HG02588 (cell line): ENCODE measurements around the gene CRYBG3.

Source experiments
- ATAC-seq: cut with Tn5 transposase; IDR thresholded peaks from one replicate; pipeline ENCODE4 v1.9.1; 2021; ENCODE audit warnings: mild to moderate bottlenecking, moderate library complexity; ENCODE audit not compliant: unreplicated experiment

Gene CRYBG3

DNA sequence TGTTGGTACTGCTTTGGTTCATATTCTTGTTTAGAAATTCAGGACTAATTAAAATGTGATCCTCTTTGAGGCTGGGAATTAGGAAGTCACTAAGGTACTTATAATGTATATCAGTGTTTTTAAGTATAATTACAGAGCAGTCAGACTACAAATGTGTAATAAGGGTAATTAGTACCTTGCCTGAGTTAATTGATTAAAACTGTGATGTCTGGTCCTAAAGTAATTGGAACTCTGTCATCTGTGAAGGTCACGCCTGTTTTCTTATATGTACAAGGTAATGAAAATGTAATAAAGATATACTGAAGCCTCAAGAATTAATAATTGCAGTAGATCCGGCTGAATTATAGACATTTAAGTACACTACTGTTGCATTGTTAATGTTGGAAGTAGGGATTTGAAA lies 117.6 kb downstream of the CRYBG3 start:
- no peak for ATAC-seq

DNA sequence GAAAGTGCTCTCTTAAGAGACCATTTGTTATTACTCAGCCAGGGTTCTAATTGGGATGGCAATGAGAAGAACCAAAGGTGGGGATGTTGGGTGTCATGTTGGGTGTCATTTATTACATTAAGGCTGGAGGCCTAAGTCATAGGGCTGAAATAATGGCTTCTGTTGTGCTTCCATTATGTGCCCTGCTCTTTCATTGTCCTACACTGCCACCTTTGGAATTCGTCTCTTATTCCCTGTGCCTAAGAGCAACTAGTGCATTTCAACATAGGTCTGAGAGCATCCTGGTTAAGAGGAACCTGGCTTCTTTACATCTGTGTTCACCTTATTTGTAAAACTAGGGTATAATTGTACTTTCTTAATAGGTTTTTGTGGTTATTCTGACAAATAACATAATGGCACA lies 118.2 kb downstream of the CRYBG3 start:
- no peak for ATAC-seq

DNA sequence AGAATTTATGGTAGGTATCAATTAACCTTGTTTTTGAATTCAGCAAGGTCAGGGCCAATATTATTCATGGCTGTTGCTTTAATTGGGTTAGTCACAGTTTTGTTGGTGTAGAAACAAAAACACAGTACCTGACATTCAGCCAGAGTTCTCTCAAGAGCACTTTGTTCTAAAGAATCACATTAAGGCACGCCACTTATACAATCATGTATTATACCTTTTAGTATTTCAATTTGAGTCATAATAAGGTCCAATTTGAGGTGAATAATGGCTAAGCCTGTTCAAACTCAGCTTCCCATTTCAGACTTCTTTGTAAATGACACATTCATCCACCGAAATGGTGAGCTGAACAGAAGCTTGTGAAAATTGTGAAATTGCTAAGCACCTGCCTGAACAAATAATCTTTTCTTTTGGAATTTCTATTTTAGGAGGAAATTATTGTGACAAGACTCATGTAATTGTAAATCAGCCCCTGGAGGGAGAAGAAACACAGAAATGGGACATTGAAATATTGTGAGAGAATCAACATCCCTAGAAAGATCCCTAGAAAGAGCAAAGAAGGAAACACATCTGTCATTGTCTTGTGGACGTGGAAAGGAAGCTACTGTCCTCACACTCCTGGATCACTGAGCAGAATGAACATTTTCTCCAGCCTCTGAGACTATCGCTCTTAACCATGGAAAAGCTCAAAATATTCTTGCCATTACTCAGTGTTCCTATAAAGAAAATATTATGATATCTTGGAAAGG lies 121.2 kb downstream of the CRYBG3 start:
- no peak for ATAC-seq

- no peak for ATAC-seq
These were observed 126.7 kb downstream of the CRYBG3 start for GRCh38 chr3:97948351-97949109.

- no peak for ATAC-seq
These were observed 127.3 kb downstream of the CRYBG3 start for GRCh38 chr3:97949110-97949485.

DNA sequence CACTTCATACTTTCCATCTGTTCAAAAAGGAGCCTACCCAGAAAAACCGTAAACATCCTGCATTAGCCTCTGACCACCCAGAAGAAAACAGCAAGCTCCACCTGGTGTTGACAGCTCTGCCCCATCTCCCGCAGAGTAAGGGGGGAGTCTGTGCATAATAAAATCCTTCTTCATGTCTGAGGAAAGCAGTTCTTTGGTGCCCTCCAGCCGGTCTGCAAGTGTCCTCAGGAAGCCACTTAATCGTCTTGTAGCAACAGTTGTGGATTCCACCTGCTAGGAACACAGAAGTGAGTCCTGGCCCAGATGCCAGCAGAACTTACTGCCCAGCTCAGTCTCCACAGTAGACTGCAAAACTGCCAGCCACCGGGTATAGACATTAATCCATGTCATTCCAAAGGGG lies 127.9 kb downstream of the CRYBG3 start:
- ATAC-seq: no peak

DNA sequence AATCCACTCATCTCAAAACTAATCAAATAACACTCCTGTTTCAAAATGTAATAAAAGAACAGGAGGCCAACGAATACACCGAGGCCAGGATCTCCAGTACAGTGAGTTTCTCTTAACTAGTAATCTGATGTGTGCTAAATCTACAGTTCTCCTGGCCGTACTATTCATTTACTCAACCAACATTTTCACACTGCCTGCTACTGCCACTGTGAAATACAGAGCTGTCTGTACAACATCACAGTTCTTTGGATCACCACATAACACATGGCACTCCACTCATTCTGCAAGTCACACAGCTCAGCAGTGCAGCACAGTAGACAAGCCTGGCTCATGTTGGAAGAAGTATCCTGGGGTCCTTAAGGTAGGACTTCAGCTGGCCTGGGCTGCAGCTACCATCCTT lies 128.5 kb downstream of the CRYBG3 start:
- no peak for ATAC-seq

- ATAC-seq: no peak
These were observed 130.5 kb downstream of the CRYBG3 start for GRCh38 chr3:97952280-97952679.

GRCh38 chr3:97952872-97953271 lies 131.1 kb downstream of the CRYBG3 start:
- no peak for ATAC-seq

DNA sequence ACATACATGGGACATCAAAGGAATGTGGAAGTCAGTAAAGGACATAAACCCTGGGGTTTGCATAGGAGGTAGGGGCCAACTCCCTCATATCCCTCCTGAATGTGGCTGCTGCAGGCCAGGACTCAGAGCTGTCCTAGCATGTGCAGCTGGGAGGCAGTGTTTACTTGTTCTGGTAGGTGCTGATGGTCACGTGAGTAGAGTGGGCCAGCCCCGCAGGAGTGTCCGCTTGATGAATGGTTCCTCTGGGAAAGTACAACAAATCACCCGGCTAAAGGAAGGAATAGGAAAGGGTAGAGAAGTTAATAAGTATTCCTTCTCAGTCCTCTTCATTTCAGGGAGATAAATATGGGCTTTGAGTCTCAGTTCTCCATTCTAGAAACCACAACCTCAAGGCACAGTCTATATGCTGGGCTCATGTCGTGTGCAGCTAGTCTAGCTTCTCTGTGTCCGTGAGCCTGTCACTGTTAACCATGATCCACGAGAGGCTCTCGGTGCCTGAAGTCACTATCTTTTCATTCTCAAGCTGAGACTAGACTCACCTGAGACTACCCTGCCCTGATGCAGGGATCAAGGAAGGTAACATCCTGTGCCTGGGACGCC lies 132.5 kb downstream of the CRYBG3 start:
- ATAC-seq: no peak

- ATAC-seq: no peak
These were observed 134.2 kb downstream of the CRYBG3 start for GRCh38 chr3:97956051-97956450.

- ATAC-seq: no peak
These were observed 136.0 kb downstream of the CRYBG3 start for GRCh38 chr3:97957617-97958311.

DNA sequence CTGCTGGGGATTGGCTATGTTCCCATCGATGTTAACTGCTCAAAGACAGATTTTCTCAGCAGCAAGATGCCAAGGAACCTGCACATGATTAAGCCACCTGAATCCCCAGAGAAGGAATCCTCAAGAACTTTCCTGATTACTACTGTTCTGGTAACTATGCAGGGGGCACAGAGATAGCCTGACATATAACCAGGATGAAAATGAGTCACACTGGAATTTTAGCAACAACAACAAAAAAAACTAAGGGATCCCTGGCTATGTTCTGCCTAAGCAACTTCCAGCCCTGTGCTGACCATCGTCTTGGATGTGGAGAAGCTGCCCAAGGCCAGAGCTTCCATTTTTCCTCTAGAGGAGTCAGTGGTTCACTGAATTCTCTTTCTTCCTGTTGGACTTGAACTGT lies 136.6 kb downstream of the CRYBG3 start:
- ATAC-seq: no peak

DNA sequence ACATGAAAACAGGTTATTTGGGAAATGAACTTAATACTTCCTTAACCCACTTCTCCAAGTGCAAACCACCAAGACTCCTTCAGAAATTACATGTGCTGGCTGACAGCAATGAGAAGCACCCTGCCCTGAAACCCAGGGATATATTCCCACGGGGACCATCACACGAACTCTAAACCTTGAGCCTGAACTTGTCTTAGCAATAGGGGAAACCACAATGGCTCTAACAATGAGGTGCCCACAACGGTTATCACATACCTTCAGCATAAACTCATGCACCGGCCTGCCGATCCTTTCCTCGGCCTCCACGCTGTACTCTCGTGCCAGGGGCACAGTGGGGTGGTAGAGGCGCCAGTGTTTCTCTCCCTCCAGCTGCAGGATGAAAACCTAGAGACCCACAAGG lies 137.0 kb downstream of the CRYBG3 start:
- no peak for ATAC-seq

- ATAC-seq: no peak
These were observed 138.1 kb downstream of the CRYBG3 start for GRCh38 chr3:97959872-97960271.

- no peak for ATAC-seq
These were observed 138.7 kb downstream of the CRYBG3 start for GRCh38 chr3:97960551-97960950.

DNA sequence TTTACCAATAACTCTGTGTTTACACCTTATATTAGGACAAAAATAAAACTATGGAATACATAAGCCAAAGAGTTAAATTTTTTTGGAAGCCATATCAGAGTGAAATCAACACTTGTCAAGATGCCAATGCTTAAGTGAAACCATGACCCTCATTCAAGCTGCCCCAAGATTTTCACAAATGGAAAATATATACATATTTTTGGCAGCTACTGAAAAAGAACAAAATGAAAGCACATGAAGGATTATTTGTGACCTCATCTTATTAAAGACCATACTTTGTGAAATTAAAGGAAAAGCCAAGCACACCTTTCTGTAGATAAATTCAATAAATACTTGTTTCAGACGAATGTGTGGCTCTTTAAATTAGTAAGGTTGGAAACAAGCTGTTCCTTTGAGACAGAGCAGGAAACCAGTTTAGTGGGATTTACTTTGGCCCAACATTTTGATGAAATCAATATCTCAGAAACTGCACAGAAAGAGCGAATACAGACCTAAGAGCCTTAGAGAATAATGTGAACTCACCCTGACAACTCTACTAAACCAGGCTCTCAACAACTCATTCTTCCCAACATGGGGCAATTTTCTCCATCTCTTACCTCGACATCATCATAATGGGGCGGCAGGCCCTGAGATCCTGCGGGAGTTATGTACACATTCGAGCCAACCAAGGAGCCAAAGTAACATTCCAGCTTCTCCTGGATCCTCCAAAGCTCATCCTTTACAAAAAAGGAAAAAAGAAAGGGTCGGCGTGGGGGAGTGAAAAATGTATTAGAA lies 139.4 kb downstream of the CRYBG3 start:
- no peak for ATAC-seq

DNA sequence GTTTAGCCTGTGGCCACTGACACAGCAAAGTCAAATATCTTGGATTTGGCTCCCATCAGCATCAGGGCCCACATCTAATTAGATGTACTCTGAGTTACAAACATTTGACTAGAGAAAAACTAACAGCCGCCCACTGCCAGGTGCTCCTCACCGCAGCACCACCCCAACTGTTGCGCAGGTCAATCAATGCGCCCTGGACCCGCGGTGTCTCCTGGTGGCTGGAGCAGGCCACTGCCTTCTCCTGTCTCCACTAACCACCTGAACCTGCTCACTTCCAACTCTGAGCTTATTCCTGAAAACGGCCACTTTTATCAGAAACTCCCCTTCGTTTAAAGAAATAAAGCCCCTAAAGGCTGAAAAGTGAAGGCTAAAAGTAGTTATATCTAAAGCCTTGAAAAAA lies 146.2 kb downstream of the CRYBG3 start:
- no peak for ATAC-seq

GRCh38 chr3:97968376-97968775 lies 146.6 kb downstream of the CRYBG3 start:
- ATAC-seq: no peak

- no peak for ATAC-seq
These were observed 147.7 kb downstream of the CRYBG3 start for GRCh38 chr3:97969541-97969940.

DNA sequence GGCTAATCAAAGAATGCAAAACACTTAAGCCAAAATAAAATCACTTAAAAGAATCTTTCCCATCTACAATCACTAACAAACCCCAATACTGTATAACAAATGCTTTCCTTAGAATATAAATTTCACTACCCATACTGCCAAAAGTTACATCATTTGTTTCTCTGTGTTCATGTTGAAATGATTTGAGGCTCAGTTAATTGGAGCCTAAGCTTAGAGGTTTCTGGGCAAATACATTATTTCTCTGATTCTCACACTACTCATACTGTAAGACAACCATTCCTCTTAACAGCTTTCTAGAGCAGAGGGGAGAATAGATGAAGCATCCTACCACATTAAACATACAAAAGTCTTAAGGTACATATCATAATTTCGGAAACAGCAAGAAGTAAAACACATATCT lies 148.3 kb downstream of the CRYBG3 start:
- ATAC-seq: no peak
